ENCODE results near the gene ARHGEF28.

Gene ARHGEF28

DNA sequence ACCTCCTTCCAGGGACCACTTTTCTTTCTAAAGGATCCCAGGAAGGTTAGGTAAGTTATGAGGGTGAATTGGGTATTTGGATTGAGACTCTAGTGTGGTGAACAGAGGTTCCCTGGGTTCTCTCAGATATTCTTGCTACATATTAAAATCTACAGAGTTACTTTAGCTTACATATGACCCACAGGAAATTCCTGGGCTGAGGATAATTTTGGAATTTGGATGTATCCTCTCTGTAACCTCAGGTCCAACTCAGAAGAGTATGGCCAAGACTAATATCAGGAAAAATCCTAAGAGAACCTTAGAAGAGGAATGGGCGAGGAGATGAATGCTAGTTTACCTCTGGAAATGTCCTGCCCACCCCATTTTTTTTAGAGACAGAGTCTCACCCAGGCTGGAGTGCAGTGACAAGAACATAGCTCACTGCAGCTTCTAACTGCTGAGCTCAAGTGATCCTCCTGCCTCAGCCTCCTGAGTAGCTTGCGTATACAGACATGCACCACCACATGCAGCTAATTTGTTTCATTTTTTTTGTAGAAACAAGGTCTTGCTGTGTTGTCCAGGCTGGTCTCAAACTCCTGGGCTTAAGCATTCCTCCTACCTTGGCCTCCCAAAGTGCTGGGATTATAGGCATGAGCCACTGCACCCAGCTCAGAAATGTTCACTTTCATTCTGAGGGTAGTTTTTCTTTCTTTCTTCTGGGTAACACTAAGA, 196.4 kb downstream of the ARHGEF28 start:
- DNase-seq = no peak

DNA sequence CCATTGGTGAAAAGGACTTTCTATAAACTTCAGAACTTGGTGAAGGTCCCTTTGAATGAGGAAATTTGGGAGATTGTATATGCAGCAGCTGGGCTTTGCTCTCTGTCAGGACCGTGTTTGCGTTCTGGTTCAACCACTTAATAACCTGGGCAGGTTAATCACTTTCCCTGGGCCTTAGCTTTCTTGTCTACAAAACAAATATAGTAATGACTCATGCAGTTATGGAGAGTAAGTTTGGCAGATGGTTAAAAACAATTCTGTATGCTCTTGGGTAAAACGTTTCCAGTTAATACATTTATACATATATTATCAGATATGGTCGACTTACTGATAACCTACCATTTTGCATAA, 197.0 kb downstream of the ARHGEF28 start:
- no peak for DNase-seq

DNA sequence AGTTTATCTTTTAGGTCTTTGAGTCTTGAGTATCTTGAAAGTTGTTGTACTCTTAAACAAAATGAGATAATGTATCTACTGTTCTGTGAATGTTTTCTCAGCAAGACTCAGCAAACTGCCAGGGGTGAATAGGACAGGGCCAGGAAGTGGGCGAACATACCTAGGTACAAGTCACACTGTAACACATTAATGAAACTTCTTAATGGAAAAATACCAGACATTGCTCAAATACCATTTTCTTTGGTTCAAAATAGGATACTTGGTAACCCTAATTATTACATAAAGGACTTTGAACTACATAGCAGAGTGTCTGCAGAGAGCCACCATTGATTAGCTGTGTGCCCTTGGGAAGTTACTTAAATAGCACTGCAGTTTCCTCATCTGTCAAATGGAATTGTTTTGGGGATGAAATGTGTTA, 197.5 kb downstream of the ARHGEF28 start:
- no peak for DNase-seq

DNA sequence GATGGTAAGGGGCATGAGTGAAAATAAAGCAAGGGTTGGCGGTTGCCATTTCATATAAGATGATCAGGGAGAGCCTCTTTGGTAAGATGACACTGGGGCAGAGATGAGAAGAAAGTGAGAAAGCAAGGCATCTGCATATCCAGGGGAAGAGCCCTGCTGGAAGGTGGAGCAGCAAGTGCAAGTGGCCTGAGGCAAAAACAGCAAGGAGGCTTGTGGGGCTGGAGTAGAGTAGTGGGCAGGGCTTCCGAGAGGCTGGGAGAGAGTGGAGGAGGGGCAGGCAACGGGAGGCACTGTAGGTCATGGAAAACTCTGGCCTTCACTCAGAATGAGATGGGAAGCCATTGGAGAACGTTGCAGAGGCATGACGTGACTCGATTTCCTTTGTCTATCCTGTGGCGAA, 199.2 kb downstream of the ARHGEF28 start:
- no peak for DNase-seq

DNA sequence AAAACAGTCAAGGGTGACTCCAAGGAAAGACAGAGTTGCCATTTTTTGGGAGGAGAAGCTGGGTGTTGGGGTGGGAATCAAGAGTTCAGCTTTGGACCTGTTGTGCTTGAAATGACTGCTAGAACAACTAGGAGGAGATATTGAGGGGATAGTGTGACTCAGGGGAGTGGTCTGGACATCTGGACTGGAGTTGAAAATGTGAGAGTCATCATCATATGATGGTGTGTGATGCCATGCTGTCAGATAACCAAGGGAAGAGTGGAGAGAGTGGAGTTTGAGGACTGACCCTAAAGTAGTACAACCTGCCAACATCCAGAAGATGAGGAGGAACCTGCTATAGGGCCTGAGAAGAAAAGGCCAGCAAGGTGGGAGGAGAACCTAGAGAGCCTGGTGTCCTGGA, 199.7 kb downstream of the ARHGEF28 start:
- DNase-seq = no peak

DNA sequence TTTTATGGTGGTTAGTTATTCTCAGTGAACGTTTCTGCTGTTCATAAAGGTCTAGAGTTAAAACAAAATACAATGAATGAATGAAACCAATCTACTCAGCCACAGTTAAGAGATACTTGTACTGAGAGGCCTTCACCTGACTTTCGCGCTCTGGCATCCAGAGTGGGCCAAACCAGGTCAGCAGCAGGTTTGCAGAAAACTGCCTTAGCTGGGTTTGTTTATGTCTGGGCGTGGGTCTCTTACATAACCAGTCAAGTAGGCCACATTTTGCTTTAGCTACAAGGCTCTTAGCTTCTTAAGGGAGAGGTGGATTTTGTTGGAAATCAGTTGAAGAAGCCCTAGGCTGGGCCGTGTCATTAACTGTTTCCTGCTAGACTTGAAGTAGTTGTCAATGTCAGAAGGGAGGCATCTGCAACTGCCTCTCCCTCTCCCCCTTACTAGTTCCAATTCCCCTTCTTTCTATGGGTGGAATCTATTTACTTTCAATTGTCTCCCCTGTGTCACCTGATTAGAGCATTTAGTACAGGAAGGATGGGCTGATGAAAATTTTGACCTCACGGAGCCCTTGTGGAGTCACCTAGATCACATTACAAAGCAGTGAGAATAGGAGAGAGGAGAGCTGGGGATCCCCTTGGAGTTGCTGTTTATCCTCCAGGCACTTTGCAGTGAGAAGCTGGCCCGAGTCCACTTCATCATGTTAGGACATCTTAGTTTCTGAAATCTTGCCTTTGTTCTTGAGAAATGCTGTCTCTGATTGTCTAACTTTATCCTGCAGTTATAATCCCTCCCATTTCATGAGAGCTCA, 200.5 kb downstream of the ARHGEF28 start:
- DNase-seq = no peak

DNA sequence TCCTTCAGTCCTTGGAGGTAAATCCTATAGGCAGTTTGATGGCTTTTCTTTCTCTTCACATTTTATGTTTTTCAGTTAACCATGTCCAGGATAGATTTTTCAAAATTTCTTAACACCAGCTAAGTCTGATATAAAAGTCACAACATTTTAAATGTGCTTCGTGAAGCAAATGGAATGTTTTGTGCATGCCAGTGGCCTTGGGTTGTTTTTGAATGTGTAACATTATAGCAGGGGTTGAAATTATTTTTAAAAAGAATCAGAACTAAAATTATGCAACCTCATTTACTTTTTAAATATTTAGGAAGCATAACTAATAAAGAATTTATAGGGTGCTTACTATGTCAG, 201.1 kb downstream of the ARHGEF28 start:
- DNase-seq = no peak

DNA sequence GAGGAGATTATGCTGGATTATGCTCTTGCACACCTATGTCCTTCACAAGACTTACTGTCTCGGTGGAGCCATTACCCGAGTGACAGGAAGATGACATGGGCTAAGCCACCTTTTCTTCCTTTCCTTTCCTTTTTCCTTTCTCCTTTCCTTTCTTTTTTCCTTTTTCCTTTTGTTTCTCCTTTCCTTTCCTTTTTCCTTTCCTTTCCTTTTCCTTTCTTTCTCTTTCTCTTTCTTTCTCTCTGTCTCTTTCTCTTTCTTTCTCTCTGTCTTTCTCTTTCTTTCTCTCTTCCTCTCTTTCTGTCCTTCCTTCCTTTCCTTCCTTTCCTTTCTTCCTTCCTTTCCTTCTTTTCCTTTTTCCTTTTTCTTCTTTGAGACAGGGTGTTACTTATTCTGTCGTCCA, 202.5 kb downstream of the ARHGEF28 start:
- no peak for DNase-seq

DNA sequence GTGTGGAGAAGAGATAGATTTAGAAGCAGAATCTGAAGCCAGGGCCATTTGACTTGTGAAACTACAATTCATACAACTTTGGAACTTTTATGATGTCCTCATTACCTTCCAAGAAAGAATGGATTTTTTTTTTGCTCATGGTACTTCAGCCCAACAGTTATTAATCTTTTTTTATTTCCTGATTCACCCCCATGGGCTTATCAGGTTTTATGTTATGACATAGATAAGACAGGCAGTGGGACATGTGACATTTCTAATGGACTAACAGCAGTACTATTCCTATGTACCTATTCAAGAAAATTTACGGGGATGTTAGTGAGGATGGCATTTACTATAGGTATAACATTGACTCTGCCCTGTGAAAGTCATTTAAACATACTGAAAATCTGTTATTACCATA, 204.7 kb downstream of the ARHGEF28 start:
- DNase-seq = no peak

DNA sequence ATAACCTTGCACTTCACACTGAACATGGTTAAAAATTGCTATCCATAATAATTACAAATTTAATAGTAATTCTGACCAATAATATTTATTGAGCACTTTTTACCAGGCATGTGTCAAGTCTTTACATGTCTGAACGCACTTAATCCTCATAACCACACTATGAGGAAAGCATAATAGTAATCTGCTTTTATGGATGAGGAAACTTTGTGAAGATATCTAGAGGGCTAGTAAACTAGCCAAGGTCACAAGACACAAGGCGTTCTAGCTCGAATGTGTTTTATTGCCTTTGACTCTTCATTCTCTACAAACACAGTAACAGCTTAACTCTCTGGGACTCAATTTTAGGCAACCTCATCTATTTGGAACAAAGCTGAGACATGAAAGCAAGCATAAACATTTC, 205.1 kb downstream of the ARHGEF28 start:
- no peak for DNase-seq

DNA sequence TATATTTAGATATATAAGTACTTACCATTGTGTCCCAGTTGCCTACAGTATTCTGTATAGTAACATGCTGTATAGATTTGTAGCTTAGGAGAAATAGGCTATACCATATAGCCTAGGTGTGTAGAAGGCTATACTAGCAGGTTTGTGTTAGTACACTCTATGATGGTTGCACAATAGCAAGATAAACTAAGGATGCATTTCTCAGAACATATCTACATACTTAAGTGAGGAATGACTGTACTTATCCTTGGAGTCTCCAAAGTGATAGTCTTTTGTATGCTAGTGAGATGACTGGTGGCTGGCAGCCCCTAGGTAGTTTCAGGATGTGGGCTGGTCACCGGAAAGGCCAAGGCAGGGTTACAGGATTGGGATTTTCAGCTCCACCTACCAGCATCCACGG, 208.7 kb downstream of the ARHGEF28 start:
- DNase-seq = no peak

DNA sequence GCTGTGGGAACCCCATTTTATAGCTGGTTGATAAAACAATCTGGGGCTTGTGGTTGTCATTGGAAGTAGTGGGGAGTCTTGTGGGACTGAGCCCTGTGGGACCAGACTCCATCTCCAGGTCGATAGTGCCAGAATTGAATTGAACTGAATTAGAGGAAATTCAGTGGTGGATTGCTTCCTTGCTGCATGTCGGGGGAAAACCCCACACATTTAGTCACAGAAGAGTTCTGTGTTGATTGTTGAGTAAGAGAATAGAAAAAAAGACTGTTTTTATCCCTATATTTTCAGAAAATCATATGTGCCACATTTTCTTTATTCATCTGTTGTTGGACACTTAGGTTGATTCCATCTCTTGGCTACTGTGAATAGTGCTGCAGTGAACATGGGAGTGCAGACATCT, 209.7 kb downstream of the ARHGEF28 start:
- no peak for DNase-seq

DNA sequence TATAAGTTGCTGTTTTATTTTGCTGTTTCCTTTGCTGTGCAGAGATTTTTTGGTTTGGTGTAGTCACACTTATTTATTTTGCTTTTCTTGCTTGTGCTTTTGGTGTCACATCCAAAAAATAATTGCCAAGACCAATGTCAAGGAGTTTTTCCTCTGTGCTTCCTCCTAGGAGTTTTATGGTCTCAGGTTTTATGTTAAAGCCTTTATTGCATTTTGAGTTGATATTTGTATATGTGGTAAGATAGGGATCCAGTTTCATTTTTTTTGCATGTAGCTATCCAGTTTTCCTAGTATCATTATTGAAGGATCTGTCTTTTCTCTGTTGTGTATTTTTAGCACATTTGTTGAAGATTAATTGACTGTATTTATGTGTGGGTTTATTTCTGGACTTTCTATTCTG, 210.6 kb downstream of the ARHGEF28 start:
- DNase-seq = no peak

DNA sequence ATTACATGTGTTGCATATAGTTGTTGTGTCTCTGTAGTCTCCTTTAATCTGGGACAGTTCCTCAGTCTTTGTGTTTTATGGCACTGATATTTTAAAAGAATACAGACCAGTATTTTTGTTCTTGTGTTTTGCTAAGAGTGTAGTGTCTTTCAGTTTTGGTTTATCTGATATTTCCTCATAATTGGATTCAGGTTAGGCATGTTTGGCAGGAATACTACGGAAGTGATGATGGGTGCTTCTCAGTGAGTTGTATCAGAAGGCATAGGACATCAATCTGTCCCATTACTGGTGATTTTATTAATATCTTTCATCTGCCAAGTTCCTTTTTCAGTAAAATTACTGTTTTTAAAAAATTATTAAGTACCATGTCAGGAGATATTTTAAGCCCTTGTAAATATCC, 212.9 kb downstream of the ARHGEF28 start:
- DNase-seq = no peak

DNA sequence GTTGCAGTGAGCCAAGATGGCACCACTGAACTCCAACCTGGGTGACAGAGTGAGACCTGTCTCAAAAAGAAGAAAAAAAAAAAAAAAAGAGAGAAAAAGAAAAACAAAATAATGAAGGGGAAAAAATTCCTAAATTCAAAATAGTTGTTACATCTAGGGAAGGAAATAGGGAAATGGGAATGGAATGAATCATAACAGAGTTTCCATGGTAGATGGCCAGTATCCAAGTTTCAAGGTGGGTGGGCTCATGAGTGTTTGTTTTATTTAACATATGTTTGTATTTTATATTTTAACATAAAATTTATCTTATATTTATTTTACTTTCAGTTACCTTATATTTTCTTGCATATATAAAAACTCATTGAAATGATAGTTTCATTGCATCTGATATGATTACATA, 215.6 kb downstream of the ARHGEF28 start:
- DNase-seq = no peak

DNA sequence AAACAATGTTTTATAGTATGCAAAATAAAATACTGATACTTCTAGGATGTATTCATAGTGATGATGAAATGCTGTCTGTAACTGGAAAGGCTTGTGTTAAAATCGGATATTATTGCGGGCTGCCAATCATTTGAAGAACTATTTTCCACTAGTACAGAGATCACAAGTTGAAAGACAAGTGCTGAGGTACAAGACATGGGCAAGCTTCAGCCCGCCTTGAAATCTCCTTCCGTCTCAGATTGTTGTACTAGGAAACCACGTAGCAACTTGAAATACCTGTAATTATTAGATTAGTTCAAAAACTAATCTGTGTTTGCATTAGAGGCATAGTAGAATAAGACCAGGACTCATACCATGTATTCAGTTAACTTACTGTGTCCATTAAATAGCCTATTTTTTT, 218.2 kb downstream of the ARHGEF28 start:
- DNase-seq = no peak

DNA sequence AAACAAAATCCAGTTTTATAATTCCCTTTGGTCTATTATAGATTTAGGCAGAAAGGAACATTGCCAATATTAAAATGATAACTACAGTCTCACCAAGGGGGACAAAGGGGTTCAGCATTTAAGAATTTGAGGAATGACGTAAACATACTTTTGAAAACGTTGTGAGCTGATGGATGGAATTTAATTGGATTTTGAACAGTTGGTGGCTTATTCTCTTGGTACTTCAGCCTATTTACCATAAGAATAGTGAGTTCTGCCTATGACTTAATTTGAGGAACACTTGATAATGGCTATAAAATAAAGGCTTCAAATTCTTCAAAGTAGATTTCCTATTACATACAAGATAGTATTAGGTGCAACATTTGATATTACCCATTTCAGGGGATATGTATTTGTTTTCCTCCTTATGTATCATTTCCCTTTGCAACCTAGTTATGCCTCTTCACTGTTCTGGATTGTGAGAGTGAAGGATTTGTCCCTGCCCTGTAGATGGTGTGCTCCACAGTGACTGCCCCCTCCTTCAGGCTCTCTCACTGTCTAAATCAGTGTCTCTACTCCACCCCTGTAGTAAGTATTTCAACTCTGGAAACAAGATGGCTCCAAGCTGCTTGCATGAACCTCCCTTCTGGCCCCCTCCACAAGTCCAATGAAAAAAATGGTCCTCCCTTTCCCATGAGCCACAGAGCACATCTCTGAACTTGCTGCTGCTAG, 225.6 kb downstream of the ARHGEF28 start:
- no peak for DNase-seq

DNA sequence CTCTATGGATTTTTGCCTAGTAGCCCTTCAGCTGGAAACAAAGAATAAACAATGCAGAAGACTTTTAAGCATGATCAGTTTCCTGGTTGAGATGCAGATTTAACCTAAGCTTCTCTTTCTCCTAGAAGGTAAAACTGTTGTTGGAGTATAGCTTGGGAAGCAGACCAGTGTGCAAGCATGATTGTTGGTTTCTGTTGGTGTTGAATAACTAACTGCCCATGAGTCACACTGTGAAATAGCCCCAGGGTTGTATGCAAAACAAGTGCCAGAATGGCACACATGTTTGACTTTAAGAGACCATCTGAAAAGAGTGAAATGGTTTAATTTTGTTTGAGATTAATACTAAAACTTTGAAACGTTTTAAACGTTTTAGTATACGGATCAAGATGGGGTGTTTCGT, 227.1 kb downstream of the ARHGEF28 start:
- DNase-seq = no peak

DNA sequence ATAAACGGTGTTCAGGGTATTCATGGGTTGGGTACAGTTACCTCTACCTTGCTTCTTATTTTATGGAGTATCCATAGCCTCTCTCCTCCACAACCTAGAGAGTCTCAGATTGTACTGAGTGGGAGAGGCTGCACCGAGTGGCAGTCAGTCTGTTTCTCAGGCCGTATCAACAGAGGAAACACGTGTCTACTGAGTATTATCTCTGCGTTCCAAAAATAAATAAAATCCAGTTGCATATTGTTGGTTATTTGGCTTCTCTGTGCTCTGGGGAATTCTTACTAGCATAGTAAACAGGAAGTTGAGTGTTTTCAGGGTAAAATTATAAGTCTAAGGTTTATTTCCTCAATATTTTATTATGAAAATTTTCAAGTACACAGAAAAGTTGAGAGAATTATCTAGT, 231.0 kb downstream of the ARHGEF28 start:
- DNase-seq = no peak

DNA sequence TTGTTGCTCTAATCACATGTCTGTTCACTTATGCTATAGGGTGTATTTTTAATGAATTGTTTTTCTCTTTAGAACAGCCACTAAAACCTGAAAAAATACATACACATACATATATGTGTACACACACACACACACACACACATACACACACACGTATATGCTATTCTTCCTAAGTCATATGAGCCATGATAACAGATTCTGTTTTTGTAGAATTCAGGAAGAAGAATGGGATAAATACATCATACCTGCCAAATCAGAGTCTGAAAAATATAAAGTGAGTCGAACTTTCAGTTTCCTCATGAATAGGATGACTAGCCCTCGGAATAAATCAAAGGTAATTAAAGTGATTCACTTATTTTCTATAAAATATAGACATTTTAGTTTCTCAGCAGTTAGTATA, 231.4 kb downstream of the ARHGEF28 start:
- DNase-seq = no peak

DNA sequence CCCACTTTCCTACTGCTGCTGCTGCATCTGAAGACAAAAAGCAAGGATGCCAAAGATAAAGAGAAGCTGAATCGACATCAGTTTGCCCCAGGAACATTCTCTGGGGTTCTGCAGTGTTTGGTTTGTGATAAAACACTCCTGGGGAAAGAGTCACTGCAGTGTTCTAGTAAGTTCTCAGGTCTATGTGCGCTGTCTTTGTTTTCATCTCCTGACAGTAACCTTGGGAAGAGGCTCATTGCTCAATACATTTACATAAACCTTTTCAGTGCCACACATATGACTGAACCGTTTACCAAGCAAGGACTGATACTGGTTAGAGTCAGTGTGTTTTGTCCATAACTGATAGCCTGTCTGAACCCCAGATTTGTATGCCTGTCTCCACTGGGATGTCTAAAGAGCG, 232.1 kb downstream of the ARHGEF28 start:
- DNase-seq = no peak

DNA sequence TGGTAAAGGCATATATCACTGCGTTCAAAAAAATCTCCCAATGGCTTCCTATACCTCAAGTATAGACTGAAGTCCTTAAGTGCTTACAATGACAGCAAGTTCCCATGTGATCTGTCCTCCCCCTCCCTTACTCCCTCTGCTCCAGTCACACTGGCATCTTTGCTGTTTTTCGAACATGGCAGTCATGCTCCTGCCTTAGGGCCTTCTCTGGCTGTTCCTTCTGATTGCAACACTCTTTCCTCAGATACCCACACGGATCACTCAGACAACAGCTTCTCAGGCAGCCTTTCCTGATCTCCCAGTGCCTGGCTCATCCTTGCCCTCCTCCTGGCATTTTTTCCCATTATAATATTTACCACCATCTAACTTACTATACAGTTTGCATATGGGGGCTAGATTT, 232.8 kb downstream of the ARHGEF28 start:
- no peak for DNase-seq

DNA sequence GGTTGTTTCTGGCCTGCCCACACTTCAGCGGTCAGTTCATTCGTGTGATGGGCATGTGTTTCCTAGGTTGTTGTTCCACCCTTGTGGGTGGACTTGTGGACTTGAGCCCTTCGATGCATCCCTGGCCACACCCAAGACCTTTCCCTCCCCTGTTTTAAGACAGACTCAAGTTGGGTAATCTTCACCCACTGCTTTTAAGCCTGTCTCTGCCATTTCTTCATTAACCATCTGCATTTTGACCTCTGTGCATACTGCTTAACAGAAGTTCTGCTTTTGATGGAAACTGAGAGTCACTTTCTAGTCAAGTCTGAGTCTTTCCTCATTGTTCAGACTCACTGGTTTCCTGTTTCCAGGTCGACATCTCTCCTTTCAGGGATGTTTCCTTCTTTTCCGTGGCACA, 233.7 kb downstream of the ARHGEF28 start:
- DNase-seq = no peak

DNA sequence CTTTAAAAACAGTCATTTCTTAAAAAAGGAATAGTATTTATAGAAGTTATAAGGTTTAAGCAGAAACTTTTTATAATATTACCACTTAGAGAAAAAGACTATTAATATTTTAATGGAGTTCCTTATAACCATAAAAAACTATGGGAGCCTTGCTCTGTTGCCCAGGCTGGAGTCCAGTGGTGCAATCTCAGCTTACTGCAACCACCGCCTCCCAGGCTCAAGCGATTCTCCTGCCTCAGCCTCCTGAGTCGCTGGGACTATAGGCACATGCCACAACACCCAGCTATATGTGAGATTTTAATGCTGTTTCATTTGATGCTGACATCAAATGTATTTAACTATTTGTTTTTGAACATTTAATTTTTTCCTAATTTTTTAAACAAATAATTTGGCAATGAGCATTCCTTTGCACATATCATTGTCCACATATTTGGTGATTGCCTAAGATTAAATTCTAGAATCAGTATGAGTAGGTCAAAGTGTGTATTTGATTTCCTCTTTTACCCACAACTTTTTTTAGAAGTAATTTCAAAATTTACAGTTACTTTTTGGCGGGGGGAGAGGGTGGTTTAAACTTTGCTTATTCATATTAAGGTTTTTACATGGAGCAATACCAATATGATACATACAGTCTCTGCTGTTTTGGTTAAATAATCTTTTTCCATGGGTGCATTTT, 235.5 kb downstream of the ARHGEF28 start:
- DNase-seq = no peak

All from NCI-H526 treated with DMSO at 0.1 percent for 48 hours (cell line).